Activated naive CD8-positive, alpha-beta T cell (primary cell): ENCODE data around the gene DPH1.

Experiments used
- H3K27ac Mint-ChIP-seq: one replicate; pipeline ENCODE4 v1.8.0; 2021; ENCODE audit warnings: mixed read lengths
- H3K27me3 Mint-ChIP-seq: one replicate; pipeline ENCODE4 v1.8.0; 2021; ENCODE audit warnings: mixed read lengths
- H3K36me3 Mint-ChIP-seq: one replicate; pipeline ENCODE4 v1.8.0; 2021; ENCODE audit warnings: mixed read lengths
- H3K4me1 Mint-ChIP-seq: one replicate; pipeline ENCODE4 v1.8.0; 2021; ENCODE audit warnings: low read depth, mixed read lengths
- H3K4me3 Mint-ChIP-seq: one replicate; pipeline ENCODE4 v1.8.0; 2021; ENCODE audit warnings: mild to moderate bottlenecking, mixed read lengths
- H3K9me3 Mint-ChIP-seq: one replicate; pipeline ENCODE4 v1.8.0; 2021; ENCODE audit warnings: low read depth, mixed read lengths

DPH1 gene

GRCh38 chr17:2017274-2017941 lies 12.5 kb upstream of the DPH1 start:
- H3K36me3 Mint-ChIP-seq: peaks cover 3% of the 10 kb centered on the region
- no peak overlapping the region for H3K27ac Mint-ChIP-seq
- H3K4me3 Mint-ChIP-seq: no peak overlapping the region
- no peaks in the 10 kb centered on the region for H3K9me3 Mint-ChIP-seq
- H3K4me1 Mint-ChIP-seq: peaks cover 3% of the 10 kb centered on the region
- peaks cover 1% of the 10 kb centered on the region for H3K27me3 Mint-ChIP-seq

- peaks cover 2% of the 10 kb centered on the region for H3K36me3 Mint-ChIP-seq
- H3K27ac Mint-ChIP-seq: no peak overlapping the region
- H3K4me1 Mint-ChIP-seq: peaks cover 12% of the 10 kb centered on the region
- no peak overlapping the region for H3K4me3 Mint-ChIP-seq
- peaks cover 1% of the 10 kb centered on the region for H3K27me3 Mint-ChIP-seq
- H3K9me3 Mint-ChIP-seq: no peaks in the 10 kb centered on the region
Observed at GRCh38 chr17:2018716-2019510, 11.0 kb upstream of the DPH1 start.

GRCh38 chr17:2019723-2020122 lies 10.2 kb upstream of the DPH1 start:
- Mint-ChIP-seq H3K36me3 (peaks cover 2% of the 10 kb centered on the region), H3K4me1 (peaks cover 12% of the 10 kb centered on the region), H3K4me3 (no peak overlapping the region), H3K27ac (no peak overlapping the region), H3K9me3 (no peaks in the 10 kb centered on the region), H3K27me3 (peaks cover 1% of the 10 kb centered on the region)

DNA sequence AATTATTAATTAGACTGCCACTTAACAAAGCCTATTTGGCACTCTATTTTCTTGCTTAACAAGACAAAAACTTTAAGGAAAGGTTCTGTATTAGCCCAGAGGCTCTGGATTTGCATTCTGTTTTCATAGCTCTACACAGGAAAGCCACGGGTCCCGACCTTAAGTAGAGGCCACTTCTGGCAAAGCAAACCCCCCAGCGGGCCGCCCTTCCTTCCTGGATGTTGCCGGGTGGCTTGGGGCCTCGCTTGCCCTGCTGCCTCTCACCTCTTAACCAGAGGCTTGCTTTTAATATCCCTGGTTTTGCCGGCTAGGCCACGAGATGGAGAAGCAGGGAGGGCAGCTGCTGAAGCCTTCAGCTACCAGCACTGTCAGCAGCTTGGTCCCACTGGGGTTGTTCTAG lies 9.2 kb upstream of the DPH1 start:
- Mint-ChIP-seq H3K36me3 (no peaks in the 10 kb centered on the region), H3K27me3 (peaks cover 1% of the 10 kb centered on the region), H3K27ac (no peak overlapping the region), H3K4me3 (no peak overlapping the region), H3K9me3 (no peaks in the 10 kb centered on the region), H3K4me1 (peaks cover 12% of the 10 kb centered on the region)

DNA sequence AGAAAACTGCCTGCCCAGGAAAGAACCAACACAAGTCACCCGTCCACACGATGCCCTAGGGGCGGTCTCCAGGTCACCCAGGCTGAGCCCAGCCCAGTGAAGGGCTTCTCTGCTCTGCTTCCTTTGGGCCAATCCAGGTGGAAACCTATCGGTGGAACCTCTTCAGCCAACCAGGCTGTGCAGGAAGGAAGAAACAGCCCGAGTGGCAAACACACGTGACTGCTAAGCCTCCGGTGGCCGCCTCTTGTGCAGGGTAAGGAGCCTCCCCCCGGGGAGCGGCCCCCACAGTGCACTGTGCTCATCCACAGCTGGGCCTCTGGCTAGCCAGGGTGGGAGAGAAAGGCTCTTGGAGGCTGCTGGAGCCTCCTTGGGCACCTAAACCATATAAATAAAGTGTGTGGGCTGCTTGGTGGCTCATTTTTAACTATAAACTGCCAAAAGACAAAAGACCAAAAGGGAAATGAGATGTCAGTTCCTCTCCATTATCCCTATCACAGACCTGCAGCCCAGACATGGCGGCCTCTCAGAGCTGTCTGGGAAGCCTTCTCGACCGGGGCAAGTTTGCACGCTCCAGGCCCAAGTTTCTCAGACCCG lies 7.2 kb upstream of the DPH1 start:
- Mint-ChIP-seq H3K4me3 (peak overlapping the region; percentile 73), H3K27me3 (peaks cover 7% of the 10 kb centered on the region), H3K36me3 (no peaks in the 10 kb centered on the region), H3K9me3 (no peaks in the 10 kb centered on the region), H3K4me1 (peaks cover 17% of the 10 kb centered on the region), H3K27ac (peak overlapping the region; percentile 58)

DNA sequence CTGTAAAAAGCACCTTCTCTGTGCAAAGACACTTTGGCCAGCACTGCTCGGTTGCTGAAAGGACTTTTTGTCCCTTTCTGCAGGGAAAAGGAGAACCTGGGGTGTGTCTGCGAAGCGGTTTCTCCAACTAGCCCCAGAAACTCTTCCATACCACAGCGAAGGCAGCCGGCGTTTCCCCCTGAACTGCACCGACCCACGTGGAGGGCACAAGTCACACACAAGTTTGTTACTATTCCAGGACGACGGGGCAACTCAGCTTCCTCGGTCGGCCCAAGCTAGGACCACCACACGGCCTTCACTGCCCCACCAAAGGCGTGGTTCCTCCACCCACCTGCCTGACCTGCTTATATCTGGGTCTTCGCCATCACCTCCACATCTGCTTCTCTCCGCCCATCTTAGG lies 6.7 kb upstream of the DPH1 start:
- Mint-ChIP-seq H3K4me1 (peaks cover 17% of the 10 kb centered on the region), H3K4me3 (peak overlapping the region; percentile 73), H3K27me3 (peaks cover 7% of the 10 kb centered on the region), H3K27ac (peak overlapping the region; percentile 58), H3K9me3 (no peaks in the 10 kb centered on the region), H3K36me3 (no peaks in the 10 kb centered on the region)

DNA sequence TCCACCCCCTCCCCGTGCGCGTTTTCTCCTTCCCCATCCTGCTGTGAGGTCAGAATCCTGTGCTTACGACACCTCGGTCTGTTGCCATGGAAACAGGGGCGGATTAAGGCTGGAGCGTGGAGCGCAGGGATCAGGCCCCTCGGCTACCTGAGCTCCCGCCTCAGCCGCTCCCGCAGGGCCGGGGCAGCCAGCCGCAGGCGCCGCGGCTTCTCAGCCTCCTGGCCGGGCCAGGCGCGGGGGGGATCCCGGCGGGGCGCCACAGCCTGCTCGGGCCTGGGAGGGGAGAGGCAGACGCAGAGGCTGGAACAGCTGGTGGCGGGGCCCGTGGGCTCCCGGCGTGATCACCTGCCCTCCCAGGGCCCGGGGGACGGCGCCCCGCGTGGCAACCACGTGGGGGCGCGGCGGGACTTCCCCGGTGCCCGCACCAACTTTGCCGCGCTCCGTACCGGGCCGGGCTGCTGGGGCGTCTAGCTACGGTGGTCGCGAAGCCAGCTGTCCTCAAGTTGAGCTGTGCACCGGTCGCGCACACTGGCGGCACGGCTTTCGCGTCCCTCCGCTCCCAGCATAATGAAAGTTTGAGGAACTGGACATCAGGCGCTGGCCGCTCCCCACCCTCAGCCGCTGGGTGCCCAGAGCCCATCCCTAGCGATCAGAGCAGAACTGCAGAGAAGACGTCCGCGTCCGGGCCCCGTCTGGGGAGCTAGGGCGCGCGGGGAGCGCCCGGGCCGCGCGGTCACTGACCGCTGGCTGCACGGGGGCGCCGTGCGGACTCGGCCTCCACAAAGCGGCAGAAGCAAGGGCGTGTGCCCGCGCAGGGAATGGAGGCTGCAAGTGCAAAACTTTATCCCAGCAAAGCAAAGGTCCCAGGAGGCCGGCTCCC lies 6.0 kb upstream of the DPH1 start:
- Mint-ChIP-seq H3K4me1 (peaks cover 18% of the 10 kb centered on the region), H3K27ac (no peak overlapping the region), H3K27me3 (peaks cover 7% of the 10 kb centered on the region), H3K36me3 (no peaks in the 10 kb centered on the region), H3K4me3 (peak overlapping the region; percentile 83), H3K9me3 (no peaks in the 10 kb centered on the region)

DNA sequence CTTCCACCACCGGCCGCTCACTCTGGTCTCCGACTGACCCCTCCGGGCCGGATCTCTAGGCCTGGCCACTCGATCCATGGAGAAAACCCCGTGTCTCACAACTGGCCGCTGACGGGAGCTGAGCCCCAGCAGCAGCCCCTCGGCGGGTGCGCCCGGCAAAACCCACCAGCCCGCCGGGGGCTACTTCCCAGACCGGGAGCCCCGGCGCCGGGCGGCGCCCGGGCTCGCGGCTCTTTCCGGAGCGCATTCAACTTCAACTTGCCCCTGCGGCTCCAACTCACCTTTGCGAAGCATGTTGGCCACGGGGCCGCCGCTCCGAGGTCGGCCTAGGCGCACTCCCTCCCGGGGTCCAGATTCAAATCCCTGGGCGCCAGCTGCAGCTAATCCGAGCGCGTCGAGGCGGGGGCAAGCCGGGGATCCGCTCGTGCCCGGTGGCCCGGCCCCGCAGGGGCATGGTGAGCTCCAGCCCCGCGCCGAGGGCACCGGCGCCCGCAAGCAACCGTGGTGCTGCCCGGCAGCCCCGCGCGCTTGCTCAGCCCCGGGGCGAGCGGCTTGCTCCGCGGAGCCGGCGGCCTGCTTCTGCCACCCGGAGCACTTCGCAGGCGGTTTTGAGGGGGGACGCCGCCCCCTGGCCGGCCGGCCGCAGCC lies 5.3 kb upstream of the DPH1 start:
- peaks cover 7% of the 10 kb centered on the region for H3K27me3 Mint-ChIP-seq
- peak overlapping the region; percentile 63 for H3K4me3 Mint-ChIP-seq
- H3K36me3 Mint-ChIP-seq: no peaks in the 10 kb centered on the region
- H3K4me1 Mint-ChIP-seq: peaks cover 18% of the 10 kb centered on the region
- no peaks in the 10 kb centered on the region for H3K9me3 Mint-ChIP-seq
- no peak overlapping the region for H3K27ac Mint-ChIP-seq

GRCh38 chr17:2025220-2025621 lies 4.7 kb upstream of the DPH1 start, which contains the start of gene RTN4RL1:
RTN4RL1 (minus strand) TSS chr17:2025334; CDS start chr17:2024865, 469 bp downstream.
- H3K27me3 Mint-ChIP-seq: peaks cover 6% of the 10 kb centered on the region
- H3K27ac Mint-ChIP-seq: no peak within 1 kb of the TSS
- H3K36me3 Mint-ChIP-seq: no peaks in the 10 kb centered on the region
- peaks cover 18% of the 10 kb centered on the region for H3K4me1 Mint-ChIP-seq
- peak within 1 kb of the TSS; percentile 83 for H3K4me3 Mint-ChIP-seq
- no peaks in the 10 kb centered on the region for H3K9me3 Mint-ChIP-seq

DNA sequence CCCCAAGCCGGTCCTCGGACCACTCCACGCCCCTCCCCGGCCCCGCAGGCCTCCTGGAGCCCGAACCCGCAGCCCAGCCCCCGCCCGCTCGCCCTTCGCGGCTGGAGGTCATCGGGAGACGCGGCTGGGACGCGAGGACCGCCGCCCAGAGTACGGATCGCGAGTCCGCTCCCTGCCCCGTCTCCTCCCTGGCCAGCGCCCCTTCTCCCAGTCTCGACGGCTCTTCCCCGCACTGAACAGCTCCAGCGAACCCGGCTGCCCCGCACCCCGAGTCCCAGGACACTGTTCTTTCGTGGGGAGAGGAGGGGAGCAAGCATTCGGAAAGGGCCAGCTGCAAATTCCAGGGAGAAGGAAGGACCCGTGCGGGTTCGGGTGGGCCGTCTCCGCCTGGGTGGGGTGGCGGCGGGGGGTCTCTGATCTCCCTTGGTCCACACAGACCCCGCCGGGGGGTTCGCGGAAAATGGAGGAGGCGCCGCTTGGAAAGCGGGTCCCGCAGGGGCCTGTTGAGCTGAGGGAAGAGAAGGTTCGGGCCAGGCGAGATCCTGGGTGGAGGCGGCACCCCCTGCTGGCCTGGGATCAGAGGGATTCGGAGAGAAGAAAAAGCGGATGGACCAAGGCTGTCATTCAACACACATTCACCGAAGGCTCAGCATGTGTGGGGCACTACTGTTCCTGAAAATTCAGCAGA lies 4.2 kb upstream of the DPH1 start:
- peaks cover 23% of the 10 kb centered on the region for H3K4me1 Mint-ChIP-seq
- no peaks in the 10 kb centered on the region for H3K36me3 Mint-ChIP-seq
- H3K9me3 Mint-ChIP-seq: no peaks in the 10 kb centered on the region
- H3K27ac Mint-ChIP-seq: no peak overlapping the region
- H3K27me3 Mint-ChIP-seq: peaks cover 6% of the 10 kb centered on the region
- H3K4me3 Mint-ChIP-seq: peak overlapping the region; percentile 78

GRCh38 chr17:2027528-2028233 lies 2.3 kb upstream of the DPH1 start:
- Mint-ChIP-seq H3K9me3 (no peaks in the 10 kb centered on the region), H3K27ac (no peak overlapping the region), H3K36me3 (peaks cover 2% of the 10 kb centered on the region), H3K4me1 (peaks cover 29% of the 10 kb centered on the region), H3K27me3 (peaks cover 6% of the 10 kb centered on the region), H3K4me3 (no peak overlapping the region)

GRCh38 chr17:2028234-2028614 lies 1.7 kb upstream of the DPH1 start:
- H3K36me3 Mint-ChIP-seq: peaks cover 2% of the 10 kb centered on the region
- no peaks in the 10 kb centered on the region for H3K9me3 Mint-ChIP-seq
- H3K27ac Mint-ChIP-seq: no peak overlapping the region
- H3K4me3 Mint-ChIP-seq: no peak overlapping the region
- peaks cover 29% of the 10 kb centered on the region for H3K4me1 Mint-ChIP-seq
- peaks cover 6% of the 10 kb centered on the region for H3K27me3 Mint-ChIP-seq

GRCh38 chr17:2028737-2029136 lies 1.2 kb upstream of the DPH1 start:
- Mint-ChIP-seq H3K9me3 (no peaks in the 10 kb centered on the region), H3K36me3 (peaks cover 2% of the 10 kb centered on the region), H3K4me1 (peaks cover 28% of the 10 kb centered on the region), H3K4me3 (peak overlapping the region; percentile 20), H3K27ac (no peak overlapping the region), H3K27me3 (peaks cover 6% of the 10 kb centered on the region)
